ENCODE results near the gene PPDPF.
"Not testable (repeated sequence)": the region's sequence is repeated elsewhere in the genome, so short reads cannot be mapped to it uniquely, and the experiment has no call there.

PPDPF gene

DNA sequence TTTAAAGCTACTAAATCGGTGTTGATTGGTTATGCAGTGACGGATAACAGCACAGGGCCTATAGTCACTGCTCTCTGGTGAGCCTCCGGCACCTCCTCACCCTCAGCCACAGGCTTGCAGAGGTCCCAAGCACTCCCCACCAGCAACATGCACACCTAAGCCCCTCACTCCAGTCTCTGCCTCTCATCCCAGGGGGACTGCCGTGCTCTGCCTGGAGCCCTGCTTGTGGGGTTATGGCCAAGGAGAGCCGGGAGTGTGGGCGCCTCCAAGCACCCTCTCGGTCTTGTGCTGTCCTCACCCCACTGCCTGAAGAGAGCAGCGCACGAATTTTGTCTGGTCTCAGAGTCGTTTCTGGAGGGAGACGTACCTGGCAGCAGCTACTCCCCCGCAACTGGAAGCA is 14.8 kb upstream of the PPDPF start:
- DNase-seq (ENCODE audit: low read depth) = no peak
- H3K4me3 ChIP-seq (ENCODE audit: low read length) = no peak overlapping the region
- TF ChIP-seq, protein P1, sequence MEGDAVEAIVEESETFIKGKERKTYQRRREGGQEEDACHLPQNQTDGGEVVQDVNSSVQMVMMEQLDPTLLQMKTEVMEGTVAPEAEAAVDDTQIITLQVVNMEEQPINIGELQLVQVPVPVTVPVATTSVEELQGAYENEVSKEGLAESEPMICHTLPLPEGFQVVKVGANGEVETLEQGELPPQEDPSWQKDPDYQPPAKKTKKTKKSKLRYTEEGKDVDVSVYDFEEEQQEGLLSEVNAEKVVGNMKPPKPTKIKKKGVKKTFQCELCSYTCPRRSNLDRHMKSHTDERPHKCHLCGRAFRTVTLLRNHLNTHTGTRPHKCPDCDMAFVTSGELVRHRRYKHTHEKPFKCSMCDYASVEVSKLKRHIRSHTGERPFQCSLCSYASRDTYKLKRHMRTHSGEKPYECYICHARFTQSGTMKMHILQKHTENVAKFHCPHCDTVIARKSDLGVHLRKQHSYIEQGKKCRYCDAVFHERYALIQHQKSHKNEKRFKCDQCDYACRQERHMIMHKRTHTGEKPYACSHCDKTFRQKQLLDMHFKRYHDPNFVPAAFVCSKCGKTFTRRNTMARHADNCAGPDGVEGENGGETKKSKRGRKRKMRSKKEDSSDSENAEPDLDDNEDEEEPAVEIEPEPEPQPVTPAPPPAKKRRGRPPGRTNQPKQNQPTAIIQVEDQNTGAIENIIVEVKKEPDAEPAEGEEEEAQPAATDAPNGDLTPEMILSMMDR (IDR thresholded peaks at IDR 0.05; ENCODE audit: insufficient read depth, low read depth, low read length, missing control alignments) = no peak

DNA sequence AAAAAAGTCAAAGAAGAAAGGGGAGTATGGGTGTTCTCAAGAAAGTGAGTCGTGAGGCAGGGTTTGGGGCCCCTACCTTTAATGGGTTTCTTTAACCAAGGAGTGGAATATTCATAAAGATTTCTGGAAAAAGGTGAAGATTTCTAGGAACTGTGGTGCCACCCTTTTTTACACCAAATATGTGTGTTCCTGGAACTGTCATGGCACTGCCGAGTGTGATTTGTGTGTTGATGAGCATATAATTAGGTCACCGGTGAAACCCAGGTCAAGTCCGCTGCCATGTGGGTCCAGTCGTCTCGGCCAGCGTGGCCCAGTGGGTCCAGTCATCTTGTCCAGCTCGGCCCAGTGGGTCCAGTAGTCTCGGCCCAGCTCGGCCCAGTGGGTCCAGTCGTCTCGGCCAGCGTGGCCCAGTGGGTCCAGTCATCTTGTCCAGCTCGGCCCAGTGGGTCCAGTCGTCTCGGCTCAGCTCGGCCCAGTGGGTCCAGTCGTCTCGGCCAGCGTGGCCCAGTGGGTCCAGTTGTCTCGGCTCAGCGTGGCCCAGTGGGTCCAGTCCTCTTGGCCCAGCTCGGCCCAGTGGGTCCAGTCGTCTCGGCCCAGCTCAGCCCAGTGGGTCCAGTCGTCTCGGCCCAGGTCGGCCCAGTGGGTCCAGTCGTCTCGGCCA is 13.4 kb upstream of the PPDPF start:
- TF ChIP-seq, protein P1 (IDR thresholded peaks at IDR 0.05; ENCODE audit: insufficient read depth, low read depth, low read length, missing control alignments) = no peak
- DNase-seq (ENCODE audit: low read depth) = no peak
- H3K4me3 ChIP-seq (ENCODE audit: low read length) = no peak overlapping the region

DNA sequence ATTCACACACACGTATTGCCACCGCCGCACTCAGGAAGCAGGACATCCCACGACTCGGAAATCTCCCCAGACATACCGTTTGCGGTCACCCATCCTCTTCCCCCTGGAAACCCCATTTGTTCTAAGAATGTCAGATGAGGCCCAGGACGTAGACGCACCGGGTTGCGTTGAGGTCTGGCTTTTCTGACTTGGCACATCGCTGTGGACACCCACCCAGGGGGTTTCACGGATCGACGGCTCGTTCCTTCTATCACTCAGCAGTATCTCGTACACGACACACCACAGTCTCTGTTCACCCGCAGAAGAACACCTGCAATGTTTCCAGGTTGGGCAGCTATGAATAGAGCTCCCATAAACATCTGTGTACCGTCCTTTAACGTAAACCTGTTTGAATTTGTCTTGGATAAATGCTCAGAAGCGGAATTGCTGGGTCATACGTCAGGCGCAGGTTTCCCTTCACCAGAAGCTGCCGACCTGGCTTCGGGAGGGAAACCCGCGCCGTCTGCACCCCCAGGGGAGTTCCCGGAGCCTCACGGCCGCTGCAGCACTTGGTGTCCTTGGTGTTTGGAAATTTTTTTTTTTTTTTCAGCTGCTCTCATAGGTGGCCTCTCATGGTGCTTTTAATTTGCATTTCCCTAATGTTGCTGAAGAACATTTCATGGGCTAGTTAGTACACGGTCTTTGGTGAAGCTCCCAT is 12.3 kb upstream of the PPDPF start:
- TF ChIP-seq, protein P1 (IDR thresholded peaks at IDR 0.05; ENCODE audit: insufficient read depth, low read depth, low read length, missing control alignments) = no peak
- DNase-seq (ENCODE audit: low read depth) = no peak
- no peak overlapping the region for H3K4me3 ChIP-seq (ENCODE audit: low read length)

DNA sequence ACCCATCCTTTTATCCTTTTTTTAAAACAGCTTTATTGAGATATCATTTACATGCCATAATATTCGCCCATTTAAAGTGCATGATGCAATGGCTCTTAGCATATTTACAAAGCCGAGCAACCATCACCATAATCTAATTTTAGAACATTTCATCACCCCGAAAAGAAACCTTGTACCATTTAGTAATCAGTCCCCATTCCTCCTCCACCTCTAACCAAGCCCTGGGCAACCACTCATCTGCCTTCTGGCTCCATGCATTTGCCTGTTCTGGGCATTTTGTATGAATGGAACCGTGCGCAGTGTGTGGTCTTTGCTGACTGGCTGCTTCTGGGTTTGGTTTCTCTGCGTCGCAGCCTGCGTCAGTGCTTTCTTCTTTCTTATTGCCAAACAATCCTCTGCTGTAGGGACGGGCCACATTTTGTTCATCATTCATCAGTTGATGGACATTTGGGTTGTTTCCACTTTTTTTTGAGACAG is 11.4 kb upstream of the PPDPF start:
- TF ChIP-seq, protein P1 (IDR thresholded peaks at IDR 0.05; ENCODE audit: insufficient read depth, low read depth, low read length, missing control alignments) = no peak
- no peak for DNase-seq (ENCODE audit: low read depth)
- H3K4me3 ChIP-seq (ENCODE audit: low read length) = no peak overlapping the region

DNA sequence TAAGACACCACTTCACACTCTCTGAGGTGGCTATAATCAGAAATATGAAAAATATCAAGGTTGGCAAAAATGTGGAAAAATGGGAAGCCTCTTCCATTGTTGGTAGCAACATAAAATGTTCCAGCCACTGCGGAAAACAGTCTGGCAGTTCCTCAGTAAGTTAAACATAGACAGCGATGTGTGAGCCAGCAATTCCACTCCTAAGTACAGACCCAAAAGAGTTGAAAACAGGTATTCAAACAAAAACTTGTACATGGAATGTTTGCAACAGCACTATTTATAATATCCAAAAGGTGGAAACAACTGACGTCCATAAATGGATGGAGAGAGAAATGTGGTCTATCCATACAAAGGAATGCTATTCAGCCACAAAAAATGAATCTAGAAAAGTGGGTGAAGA is 7.4 kb upstream of the PPDPF start:
- TF ChIP-seq, protein P1 (IDR thresholded peaks at IDR 0.05; ENCODE audit: insufficient read depth, low read depth, low read length, missing control alignments) = no peak
- DNase-seq (ENCODE audit: low read depth) = no peak
- H3K4me3 ChIP-seq (ENCODE audit: low read length) = no peak overlapping the region

DNA sequence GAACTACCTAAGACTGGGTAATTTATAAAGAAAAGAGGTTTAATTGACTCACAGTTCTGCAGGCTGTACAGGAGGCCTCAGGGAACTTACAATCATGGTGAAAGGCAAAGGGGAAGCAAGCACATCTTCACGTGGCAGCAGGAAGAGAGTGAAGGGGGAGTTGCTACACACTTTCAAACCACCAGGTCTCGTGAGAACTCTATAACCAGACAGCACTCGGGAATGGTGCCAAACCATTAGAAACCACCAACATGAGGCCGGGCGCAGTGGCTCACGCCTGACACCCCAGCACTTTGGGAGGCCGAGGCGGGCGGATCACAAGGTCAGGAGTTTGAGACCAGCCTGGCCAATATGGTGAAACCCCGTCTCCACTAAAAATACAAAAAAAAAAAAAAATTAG is 6.0 kb upstream of the PPDPF start:
- DNase-seq (ENCODE audit: low read depth); H3K4me3 ChIP-seq (ENCODE audit: low read length): not testable (repeated sequence)

DNA sequence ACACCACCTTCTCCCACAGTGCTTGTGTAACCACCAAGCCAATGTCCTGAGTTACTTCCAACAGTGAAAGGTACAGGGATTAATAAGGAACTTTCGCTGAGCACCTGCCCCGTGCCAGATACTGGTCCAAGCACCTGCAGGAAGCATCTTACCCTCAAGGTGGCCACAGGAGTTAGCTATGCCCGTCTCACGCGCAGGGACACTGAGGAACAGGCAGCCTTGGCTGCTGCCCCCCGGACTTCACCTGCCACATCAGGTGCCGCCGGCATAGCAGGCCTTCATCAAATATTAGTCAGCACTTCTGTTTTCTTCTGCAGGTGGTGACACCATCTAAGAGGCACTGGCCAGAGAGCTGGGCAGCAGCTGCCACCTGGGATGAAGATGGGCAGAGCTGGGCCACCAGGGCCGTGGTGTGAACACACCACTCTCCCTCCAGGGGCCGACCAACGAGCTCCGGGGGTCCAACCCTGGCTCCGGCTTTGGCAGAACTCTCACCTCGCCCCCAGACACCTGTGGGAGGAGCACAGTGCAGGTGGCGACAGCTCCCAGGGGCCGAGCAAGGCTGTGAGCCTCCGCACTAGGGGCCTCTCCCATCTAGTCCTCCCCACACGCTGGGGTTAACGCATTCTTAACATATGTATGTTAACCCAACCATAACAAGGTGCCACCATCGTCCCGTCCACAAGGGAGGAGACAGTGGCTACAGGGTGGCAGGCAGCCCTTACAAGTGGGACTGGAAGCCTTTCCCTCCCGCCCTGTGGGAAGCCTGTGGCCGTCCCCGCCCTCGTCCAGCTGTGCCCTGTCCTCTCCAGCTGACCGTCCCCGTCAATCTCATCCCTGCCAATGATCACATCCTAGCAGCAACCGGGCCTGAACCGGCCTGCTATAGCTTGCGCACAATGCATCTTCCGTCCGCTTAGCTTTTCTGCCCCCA is 2.9 kb upstream of the PPDPF start:
- H3K4me3 ChIP-seq (ENCODE audit: low read length) = no peak overlapping the region
- TF ChIP-seq, protein P1 (IDR thresholded peaks at IDR 0.05; ENCODE audit: insufficient read depth, low read depth, low read length, missing control alignments) = no peak
- no peak for DNase-seq (ENCODE audit: low read depth)

Measured in epithelial cell of esophagus (primary cell).